Stimulated activated naive CD8-positive, alpha-beta T cell treated with anti-CD3 and anti-CD28 coated beads, Interleukin-15, Interleukin-2, amounts not matched to agents 100 ng/mL and 50 ng/mL, for 24 hours (primary cell): ENCODE measurements around the gene MELK.

ENCODE experiments used
- H3K27ac Mint-ChIP-seq: one replicate; pipeline ENCODE4 v1.8.0; 2021; ENCODE audit warnings: mild to moderate bottlenecking, mixed read lengths
- H3K27me3 Mint-ChIP-seq: one replicate; pipeline ENCODE4 v1.8.0; 2021; ENCODE audit warnings: mixed read lengths
- H3K36me3 Mint-ChIP-seq: one replicate; pipeline ENCODE4 v1.8.0; 2021; ENCODE audit warnings: low read depth, mixed read lengths
- H3K4me1 Mint-ChIP-seq: one replicate; pipeline ENCODE4 v1.8.0; 2021; ENCODE audit warnings: low read depth, mixed read lengths
- H3K4me3 Mint-ChIP-seq: one replicate; pipeline ENCODE4 v1.8.0; 2021; ENCODE audit warnings: mild to moderate bottlenecking, mixed read lengths
- H3K9me3 Mint-ChIP-seq: one replicate; pipeline ENCODE4 v1.8.0; 2021; ENCODE audit warnings: mixed read lengths

Gene MELK

GRCh38 chr9:36676778-36677485, 104.2 kb downstream of the MELK start:
- peak overlapping the region; percentile 70 for H3K27ac Mint-ChIP-seq
- no peaks in the 10 kb centered on the region for H3K27me3 Mint-ChIP-seq
- H3K4me1 Mint-ChIP-seq, result peaks cover 25% of the 10 kb centered on the region
- H3K4me3 Mint-ChIP-seq, result no peak overlapping the region
- H3K9me3 Mint-ChIP-seq, result no peaks in the 10 kb centered on the region
- peaks cover 65% of the 10 kb centered on the region for H3K36me3 Mint-ChIP-seq

DNA sequence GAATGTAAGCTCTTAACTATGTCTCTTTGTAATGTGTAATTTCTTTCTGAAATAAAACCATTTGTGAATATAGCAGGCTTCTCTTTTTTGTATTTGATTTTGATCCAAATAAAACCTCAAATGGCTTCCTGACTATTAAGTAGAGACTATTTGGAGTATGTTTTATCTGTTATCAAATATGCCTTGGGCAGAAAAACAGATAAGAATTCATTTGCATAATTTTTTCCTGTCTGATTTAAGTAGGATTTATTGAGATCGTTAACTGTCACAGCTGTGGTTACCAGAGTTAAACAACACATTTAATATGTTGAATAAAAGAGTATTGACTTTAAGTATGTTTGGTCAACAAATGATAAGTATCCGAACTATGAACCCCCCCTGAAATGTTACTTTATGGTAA, 104.9 kb downstream of the MELK start:
- no peaks in the 10 kb centered on the region for H3K9me3 Mint-ChIP-seq
- no peak overlapping the region for H3K27ac Mint-ChIP-seq
- H3K4me3 Mint-ChIP-seq, result no peak overlapping the region
- H3K4me1 Mint-ChIP-seq, result peaks cover 25% of the 10 kb centered on the region
- no peaks in the 10 kb centered on the region for H3K27me3 Mint-ChIP-seq
- H3K36me3 Mint-ChIP-seq, result peaks cover 62% of the 10 kb centered on the region

GRCh38 chr9:36679710-36680109, 107.0 kb downstream of the MELK start:
- Mint-ChIP-seq H3K27me3 (no peaks in the 10 kb centered on the region), H3K4me1 (peaks cover 25% of the 10 kb centered on the region), H3K27ac (peak overlapping the region; percentile 69), H3K36me3 (peaks cover 49% of the 10 kb centered on the region), H3K9me3 (no peaks in the 10 kb centered on the region), H3K4me3 (no peak overlapping the region)

DNA sequence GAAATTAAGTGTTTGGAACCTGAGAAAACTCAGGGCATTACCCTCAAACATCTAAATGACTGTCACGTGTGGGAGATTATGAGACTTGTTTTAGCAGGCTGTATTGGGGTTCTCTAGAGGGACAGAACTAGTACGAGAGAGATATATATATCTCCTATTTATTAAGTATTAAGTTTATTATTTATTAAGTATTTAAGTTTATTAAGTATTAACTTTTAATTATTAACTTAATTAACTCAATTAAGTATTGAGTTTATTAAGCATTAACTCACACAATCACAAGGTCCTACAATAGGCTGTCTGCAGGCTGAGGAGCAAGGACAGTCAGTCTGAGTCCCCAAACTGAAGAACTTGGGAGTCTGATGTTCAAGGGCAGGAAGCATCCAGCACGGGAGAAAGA, 113.8 kb downstream of the MELK start:
- H3K36me3 Mint-ChIP-seq, result peaks cover 4% of the 10 kb centered on the region
- H3K9me3 Mint-ChIP-seq, result no peaks in the 10 kb centered on the region
- H3K27ac Mint-ChIP-seq, result no peak overlapping the region
- H3K4me1 Mint-ChIP-seq, result no peaks in the 10 kb centered on the region
- peaks cover 11% of the 10 kb centered on the region for H3K27me3 Mint-ChIP-seq
- H3K4me3 Mint-ChIP-seq, result no peak overlapping the region

GRCh38 chr9:36690412-36691168, 117.9 kb downstream of the MELK start:
- Mint-ChIP-seq H3K4me1 (no peaks in the 10 kb centered on the region), H3K9me3 (no peaks in the 10 kb centered on the region), H3K27ac (no peak overlapping the region), H3K4me3 (no peak overlapping the region), H3K36me3 (no peaks in the 10 kb centered on the region), H3K27me3 (peaks cover 9% of the 10 kb centered on the region)

- H3K9me3 Mint-ChIP-seq, result no peaks in the 10 kb centered on the region
- no peaks in the 10 kb centered on the region for H3K36me3 Mint-ChIP-seq
Measured at GRCh38 chr9:36691671-36692070, 119.0 kb downstream of the MELK start.

GRCh38 chr9:36698984-36699383, 126.3 kb downstream of the MELK start:
- Mint-ChIP-seq H3K9me3 (peaks cover 29% of the 10 kb centered on the region), H3K27ac (no peak overlapping the region), H3K4me3 (no peak overlapping the region), H3K4me1 (no peaks in the 10 kb centered on the region), H3K27me3 (peaks cover 26% of the 10 kb centered on the region), H3K36me3 (peaks cover 4% of the 10 kb centered on the region)

More at GRCh38 chr9:36691671-36692070, 119.0 kb downstream of the MELK start:
- no peak overlapping the region for H3K27ac Mint-ChIP-seq
- no peaks in the 10 kb centered on the region for H3K4me1 Mint-ChIP-seq
- H3K4me3 Mint-ChIP-seq, result no peak overlapping the region
- H3K27me3 Mint-ChIP-seq, result peaks cover 9% of the 10 kb centered on the region

GRCh38 chr9:36704148-36704547, 131.5 kb downstream of the MELK start:
- H3K27ac Mint-ChIP-seq, result no peak overlapping the region
- no peaks in the 10 kb centered on the region for H3K4me1 Mint-ChIP-seq
- peaks cover 12% of the 10 kb centered on the region for H3K9me3 Mint-ChIP-seq
- H3K27me3 Mint-ChIP-seq, result peaks cover 28% of the 10 kb centered on the region
- H3K36me3 Mint-ChIP-seq, result peaks cover 4% of the 10 kb centered on the region
- no peak overlapping the region for H3K4me3 Mint-ChIP-seq

DNA sequence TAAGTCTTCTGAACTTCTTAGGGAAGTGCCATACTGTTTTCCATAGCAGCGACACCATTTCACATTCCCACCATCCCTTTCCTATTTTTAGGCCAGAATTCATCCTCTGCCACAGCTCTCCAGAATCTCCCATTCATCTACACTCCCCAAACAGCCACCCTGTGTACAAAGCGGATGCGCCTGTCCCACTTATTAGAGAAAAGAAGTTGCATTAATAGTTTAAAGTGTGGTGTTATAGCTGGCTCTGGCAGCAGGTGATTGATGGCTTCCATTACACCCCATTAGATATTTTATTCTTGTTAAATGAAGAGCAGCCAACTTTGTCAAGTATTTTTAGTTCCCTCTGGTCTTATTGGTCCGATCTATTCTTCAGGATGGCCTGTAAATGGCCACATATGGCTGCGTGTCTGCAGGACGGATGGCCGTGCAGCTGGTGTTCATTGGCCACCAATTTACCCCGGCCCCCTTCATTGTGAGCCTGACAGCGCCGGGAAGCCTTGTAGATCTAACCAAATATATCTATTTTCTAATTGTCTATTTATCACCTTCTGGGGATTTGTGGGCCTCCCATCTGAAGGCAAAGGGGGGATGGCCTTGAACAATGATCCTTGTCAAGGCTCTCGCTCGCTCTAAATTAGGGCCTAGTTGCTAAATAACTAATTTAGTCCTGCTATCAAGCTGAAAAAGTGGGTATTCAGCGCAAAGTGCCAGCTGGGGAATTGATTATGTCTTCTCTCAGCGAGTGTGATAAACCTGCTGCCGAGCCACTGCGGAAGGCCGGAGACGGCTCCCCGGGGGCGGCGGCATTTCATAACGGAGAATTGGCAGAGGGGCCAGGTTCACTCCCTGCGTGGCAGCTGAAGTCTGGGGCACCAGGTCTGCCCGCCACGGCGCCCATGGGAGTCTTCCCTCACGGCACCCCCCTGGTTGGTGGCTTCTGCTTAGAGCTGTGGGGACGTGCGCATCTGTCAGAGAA, 141.1 kb downstream of the MELK start:
- no peak overlapping the region for H3K27ac Mint-ChIP-seq
- peaks cover 3% of the 10 kb centered on the region for H3K27me3 Mint-ChIP-seq
- no peaks in the 10 kb centered on the region for H3K9me3 Mint-ChIP-seq
- H3K4me3 Mint-ChIP-seq, result no peak overlapping the region
- H3K36me3 Mint-ChIP-seq, result no peaks in the 10 kb centered on the region
- no peaks in the 10 kb centered on the region for H3K4me1 Mint-ChIP-seq

DNA sequence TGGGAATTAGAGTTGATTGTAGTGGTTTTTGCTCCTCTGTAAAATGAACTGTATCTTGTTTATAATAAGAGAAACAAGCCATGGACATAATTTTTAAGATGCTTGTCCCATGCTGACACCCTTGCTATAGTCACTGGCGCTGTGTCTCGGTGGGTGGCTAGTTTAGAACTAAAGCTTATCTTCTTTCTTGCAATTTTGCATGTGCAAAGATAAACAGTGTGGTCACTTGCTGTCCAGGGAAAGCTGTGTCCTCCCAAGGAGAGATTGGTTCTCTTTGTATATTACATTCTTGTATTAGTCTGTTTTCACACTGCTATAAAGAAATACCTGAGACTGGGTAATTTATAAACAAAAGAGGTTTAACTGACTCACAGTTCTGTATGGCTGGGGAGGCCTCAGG, 143.8 kb downstream of the MELK start:
- Mint-ChIP-seq H3K4me1 (no peaks in the 10 kb centered on the region), H3K36me3 (no peaks in the 10 kb centered on the region), H3K27ac (no peak overlapping the region), H3K9me3 (no peaks in the 10 kb centered on the region), H3K27me3 (peaks cover 3% of the 10 kb centered on the region), H3K4me3 (no peak overlapping the region)

- Mint-ChIP-seq H3K4me3 (no peak overlapping the region), H3K9me3 (no peaks in the 10 kb centered on the region), H3K27ac (no peak overlapping the region), H3K36me3 (no peaks in the 10 kb centered on the region), H3K4me1 (no peaks in the 10 kb centered on the region), H3K27me3 (peaks cover 3% of the 10 kb centered on the region)
Measured at GRCh38 chr9:36717276-36717675, 144.6 kb downstream of the MELK start.

DNA sequence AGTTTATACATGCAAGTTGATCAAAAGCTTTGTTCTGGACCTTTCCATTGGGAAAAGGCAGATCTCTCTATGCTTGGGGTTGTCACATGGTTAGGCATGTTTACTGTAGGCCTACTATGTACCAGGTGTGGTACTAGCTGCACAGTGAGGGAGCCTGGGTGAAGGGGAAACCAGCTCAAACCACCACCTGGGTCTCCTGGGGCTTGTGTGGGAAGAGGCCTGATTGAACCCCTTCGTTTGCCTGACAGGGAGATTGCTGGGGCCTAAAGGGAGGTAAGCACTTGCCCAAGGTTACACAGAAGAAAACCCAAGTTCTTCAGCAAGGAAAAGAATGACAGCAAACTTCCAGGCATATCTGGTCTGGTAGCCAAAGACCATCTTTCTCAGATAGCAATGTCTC, 145.9 kb downstream of the MELK start:
- H3K27ac Mint-ChIP-seq, result no peak overlapping the region
- peaks cover 3% of the 10 kb centered on the region for H3K27me3 Mint-ChIP-seq
- no peaks in the 10 kb centered on the region for H3K9me3 Mint-ChIP-seq
- no peaks in the 10 kb centered on the region for H3K36me3 Mint-ChIP-seq
- H3K4me3 Mint-ChIP-seq, result no peak overlapping the region
- no peaks in the 10 kb centered on the region for H3K4me1 Mint-ChIP-seq

- H3K36me3 Mint-ChIP-seq, result no peaks in the 10 kb centered on the region
- no peak overlapping the region for H3K4me3 Mint-ChIP-seq
- no peaks in the 10 kb centered on the region for H3K4me1 Mint-ChIP-seq
- no peaks in the 10 kb centered on the region for H3K9me3 Mint-ChIP-seq
- peaks cover 3% of the 10 kb centered on the region for H3K27me3 Mint-ChIP-seq
- H3K27ac Mint-ChIP-seq, result no peak overlapping the region
Measured at GRCh38 chr9:36720043-36720442, 147.3 kb downstream of the MELK start.

DNA sequence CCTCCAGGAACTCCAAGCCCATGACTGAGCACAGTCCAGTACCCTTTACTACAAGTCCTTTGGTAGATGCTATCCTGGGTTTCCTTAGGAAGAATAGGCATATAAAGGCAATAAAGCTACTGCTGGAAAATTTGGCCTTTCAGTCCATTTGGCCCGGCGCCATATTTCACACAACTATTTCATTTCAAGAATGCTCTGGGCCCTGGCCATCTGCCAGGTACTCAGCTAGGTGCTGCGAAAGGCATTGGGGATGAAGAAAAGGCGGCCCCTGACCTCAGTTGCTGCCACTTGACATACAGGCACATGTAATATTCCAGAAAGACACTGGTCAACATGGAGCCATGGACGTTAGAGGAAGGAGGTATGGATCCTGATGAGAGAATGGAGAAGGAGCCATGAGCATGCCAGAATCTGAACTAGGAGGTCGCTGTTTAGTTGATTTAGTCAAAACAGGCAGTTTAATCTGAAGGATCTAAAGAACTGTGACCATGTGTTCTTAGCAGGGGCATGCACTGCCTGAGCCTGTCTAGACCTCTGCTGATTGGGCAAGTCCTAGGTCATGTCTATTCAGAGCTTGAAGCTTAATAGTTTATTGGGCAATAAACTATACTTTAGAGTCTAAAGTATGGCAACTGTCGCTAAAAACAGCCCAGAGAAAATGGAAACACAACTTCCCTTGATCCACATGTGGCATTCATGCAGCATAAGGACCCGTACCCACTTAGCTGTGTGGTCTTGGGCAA, 149.3 kb downstream of the MELK start:
- no peak overlapping the region for H3K4me3 Mint-ChIP-seq
- no peak overlapping the region for H3K27ac Mint-ChIP-seq
- no peaks in the 10 kb centered on the region for H3K4me1 Mint-ChIP-seq
- H3K27me3 Mint-ChIP-seq, result no peaks in the 10 kb centered on the region
- no peaks in the 10 kb centered on the region for H3K9me3 Mint-ChIP-seq
- no peaks in the 10 kb centered on the region for H3K36me3 Mint-ChIP-seq
